HCT116 (cell line): Measurements from ENCODE around the gene SH3BP4. TPM values are rescaled to one million over a fixed set of nuclear protein-coding genes. Genes with fewer than 3 reads are reported as not detected.

Experiments used
- ATAC-seq: fragments of 200-7000 bp; cut with Tn5 transposase; 2 replicates; pipeline ENCODE4 v1.9.1; 2020; ENCODE audit warnings: mild to moderate bottlenecking, moderate library complexity
- BruUV-seq: library from RNA; stranded (reverse); fragments of 400-500 nt; replicated peaks from 2 replicates; lab custom pipeline; 2021; lab: Mats Ljungman, UMichigan
- CTCF ChIA-PET: fragments of 300-600 bp; sonication (Branson Sonifier 250); formaldehyde crosslinking; loops from one replicate; lab custom pipeline; 2021; ENCODE audit warnings: antibody characterized with exemption; lab: Charles Lee
- POLR2A ChIA-PET: fragments of 300-600, 350-600 bp; sonication (Branson Sonifier 250); formaldehyde crosslinking; loops from one replicate; lab custom pipeline; 2021; ENCODE audit warnings: antibody characterized with exemption; lab: Charles Lee
- RAD21 ChIA-PET, 2 experiments: fragments of 300-600 bp; sonication (Branson Sonifier 250); formaldehyde crosslinking; loops; one replicate each; lab custom pipeline; 2023; ENCODE audit warnings: low total read pairs in 2 of 2; ENCODE audit not compliant: uncharacterized antibody in 2 of 2, unreplicated experiment in 2 of 2, low non-redundant PET in 1 of 2; lab: Charles Lee
- DNase-seq: peaks from one replicate; pipeline ENCODE4 v3.0.0-alpha.2; 2010; ENCODE audit warnings: low read depth, low spot score
- H2AFZ ChIP-seq: fragments of 200-600 bp; shearing (Covaris generic), sonication (generic); 2 replicates; pipeline ENCODE4 v1.6.1; 2017; ENCODE audit warnings: low read depth, mixed run types, mixed read lengths, antibody characterized with exemption, low read length; ENCODE audit not compliant: poor library complexity, severe bottlenecking
- H3K27ac ChIP-seq: 2 replicates; pipeline ENCODE4 v1.5.1; 2012; ENCODE audit warnings: low read depth, low read length
- H3K27me3 ChIP-seq: fragments of 200-600 bp; sonication (generic); 2 replicates; pipeline ENCODE4 v1.6.1; 2016; ENCODE audit warnings: mixed run types, low read length, mixed read lengths; ENCODE audit not compliant: insufficient read depth
- H3K36me3 ChIP-seq, 2 experiments: fragments of 200-500 bp in 1 of 2; fragments of 200-600 bp in 1 of 2; sonication (Bioruptor generic) in 1 of 2; sonication (generic) in 1 of 2; 2 replicates each; pipeline versions ENCODE4 v1.5.1 to v1.6.1; 2014 to 2016; ENCODE audit warnings: low read length in 2 of 2, inconsistent platforms in 1 of 2, mixed read lengths in 1 of 2, mixed run types in 1 of 2; ENCODE audit not compliant: insufficient read depth in 2 of 2, control insufficient read depth in 1 of 2
- H3K4me1 ChIP-seq, 2 experiments: fragments of 200-600 bp in 1 of 2; sonication (generic) in 1 of 2; 2 replicates each; pipeline versions ENCODE4 v1.5.1 to v1.6.1; 2012 to 2017; ENCODE audit warnings: low read length in 2 of 2, inconsistent platforms in 1 of 2, mild to moderate bottlenecking in 1 of 2, mixed read lengths in 1 of 2, mixed run types in 1 of 2, moderate library complexity in 1 of 2; ENCODE audit not compliant: insufficient read depth in 2 of 2, control insufficient read depth in 1 of 2
- H3K4me2 ChIP-seq: fragments of 200-600 bp; sonication (generic); 2 replicates; pipeline ENCODE4 v1.6.1; 2017; ENCODE audit warnings: mixed run types, low read length, mixed read lengths
- H3K4me3 ChIP-seq, 2 experiments: fragments of 200-600 bp in 1 of 2; sonication (generic) in 1 of 2; replicated peaks in 1 of 2; 2 replicates each; pipeline ENCODE4 v1.5.1; 2011 to 2016; ENCODE audit warnings: low read length in 2 of 2, control low read depth in 1 of 2, low read depth in 1 of 2, mild to moderate bottlenecking in 1 of 2, mixed read lengths in 1 of 2, mixed run types in 1 of 2
- H3K79me2 ChIP-seq: fragments of 200-600 bp; sonication (generic); 2 replicates; pipeline ENCODE4 v1.6.1; 2017; ENCODE audit warnings: mild to moderate bottlenecking, mixed run types, low read length, moderate library complexity, mixed read lengths; ENCODE audit not compliant: insufficient read depth
- H3K9ac ChIP-seq: fragments of 200-600 bp; sonication (generic); 2 replicates; pipeline ENCODE4 v1.6.1; 2016; ENCODE audit warnings: low read length, mixed read lengths
- H3K9me2 ChIP-seq: fragments of 200-600 bp; sonication (generic), shearing (Covaris generic); 2 replicates; pipeline ENCODE4 v1.6.1; 2017; ENCODE audit warnings: mixed run types, mild to moderate bottlenecking, moderate library complexity; ENCODE audit not compliant: insufficient read depth
- H3K9me3 ChIP-seq, 2 experiments: fragments of 200-500 bp in 1 of 2; fragments of 200-600 bp in 1 of 2; sonication (Bioruptor generic) in 1 of 2; sonication (generic) in 1 of 2; 2 replicates each; pipeline ENCODE4 v1.6.1; 2014 to 2017; ENCODE audit warnings: low read length in 2 of 2, mixed read lengths in 2 of 2, inconsistent platforms in 1 of 2, low read depth in 1 of 2, mild to moderate bottlenecking in 1 of 2, mixed run types in 1 of 2, moderate library complexity in 1 of 2; ENCODE audit not compliant: control insufficient read depth in 1 of 2, insufficient read depth in 1 of 2
- H4K20me1 ChIP-seq: fragments of 200-600 bp; sonication (generic), shearing (Covaris generic); 2 replicates; pipeline ENCODE4 v1.6.1; 2017; ENCODE audit warnings: mixed run types, mild to moderate bottlenecking, moderate library complexity; ENCODE audit not compliant: insufficient read depth
- CBX3 ChIP-seq: IDR thresholded peaks from 2 replicates; pipeline ENCODE4 v1.6.1; 2012; ENCODE audit warnings: low read depth
- CEBPB ChIP-seq: IDR thresholded peaks from 2 replicates; pipeline ENCODE4 v1.6.1; 2012; ENCODE audit warnings: low read depth
- CTCF ChIP-seq, 3 experiments: fragments of 200-600 bp in 1 of 3; sonication (generic) in 1 of 3; IDR thresholded peaks in 2 of 3; conservative IDR thresholded peaks in 1 of 3; 2 replicates each; pipeline ENCODE4 v1.5.1; 2012 to 2017; ENCODE audit warnings: low read depth in 2 of 3, low read length in 2 of 3, antibody characterized with exemption in 1 of 3, borderline replicate concordance in 1 of 3, control low read depth in 1 of 3, mild to moderate bottlenecking in 1 of 3, mixed read lengths in 1 of 3, mixed run types in 1 of 3, moderate library complexity in 1 of 3; ENCODE audit not compliant: insufficient read depth in 1 of 3
- ELF1 ChIP-seq: IDR thresholded peaks from 2 replicates; pipeline ENCODE4 v1.6.1; 2012; ENCODE audit warnings: low read depth, borderline replicate concordance
- EZH2 ChIP-seq: fragments of 200-600 bp; sonication (generic); IDR thresholded peaks from 2 replicates; pipeline ENCODE4 v1.6.1; 2017; ENCODE audit warnings: antibody characterized with exemption, mixed run types
- EZH2phosphoT487 ChIP-seq: fragments of 200-600 bp; IDR thresholded peaks from 2 replicates; pipeline ENCODE4 v1.6.1; 2018; ENCODE audit warnings: antibody characterized with exemption, borderline replicate concordance
- FOSL1 ChIP-seq: IDR thresholded peaks from 2 replicates; pipeline ENCODE4 v1.6.1; 2012; ENCODE audit warnings: low read depth
- JUND ChIP-seq: IDR thresholded peaks from 2 replicates; pipeline ENCODE4 v1.6.1; 2012
- MAX ChIP-seq: IDR thresholded peaks from 2 replicates; pipeline ENCODE4 v1.6.1; 2012
- POLR2A ChIP-seq: IDR thresholded peaks from 2 replicates; pipeline ENCODE4 v1.7.0; 2011; ENCODE audit warnings: borderline replicate concordance; ENCODE audit not compliant: insufficient read depth, insufficient read length; ENCODE audit errors: extremely low read depth
- POLR2AphosphoS5 ChIP-seq: IDR thresholded peaks from 2 replicates; pipeline ENCODE4 v1.6.1; 2011; ENCODE audit warnings: mild to moderate bottlenecking, low read depth, low read length, moderate library complexity
- RAD21 ChIP-seq: IDR thresholded peaks from 2 replicates; pipeline ENCODE4 v1.6.1; 2012; ENCODE audit warnings: low read depth, mild to moderate bottlenecking
- SP1 ChIP-seq: IDR thresholded peaks from 2 replicates; pipeline ENCODE4 v1.6.1; 2012; ENCODE audit warnings: low read depth
- SRF ChIP-seq: IDR thresholded peaks from 2 replicates; pipeline ENCODE4 v1.6.1; 2012; ENCODE audit warnings: low read depth
- TCF7L2 ChIP-seq: IDR thresholded peaks from 2 replicates; pipeline ENCODE4 v1.7.0; 2011; ENCODE audit warnings: borderline replicate concordance, inconsistent platforms; ENCODE audit not compliant: insufficient read depth, insufficient read length; ENCODE audit errors: extremely low read depth
- YY1 ChIP-seq: IDR thresholded peaks from 2 replicates; pipeline ENCODE4 v1.6.1; 2011; ENCODE audit warnings: low read length, low read depth, moderate library complexity, mild to moderate bottlenecking; ENCODE audit not compliant: insufficient replicate concordance; ENCODE audit errors: extremely low read depth
- ZFX ChIP-seq: fragments of 450-650 bp; IDR thresholded peaks from 2 replicates; pipeline ENCODE4 v1.6.1; 2017
- ZNF274 ChIP-seq: fragments of 200-500 bp; sonication (Bioruptor generic); IDR thresholded peaks from 2 replicates; pipeline ENCODE4 v1.6.1; 2014; ENCODE audit warnings: mild to moderate bottlenecking, low read depth, low read length, inconsistent platforms
- intact Hi-C: fragments of 100-400 bp; cut with micrococcal nuclease; formaldehyde crosslinking; loops from 2 replicates; pipeline ENCODE4 v1.10.0; 2022
- total RNA-seq: library from RNA; stranded (reverse); gene quantifications from one replicate; pipeline ENCODE4 v1.2.1, GENCODE V29; 2021; ENCODE audit not compliant: unreplicated experiment
- TF ChIP-seq, protein P1 (sequence below): IDR thresholded peaks from 2 replicates; pipeline ENCODE4 v1.6.1; 2012
- TF ChIP-seq, protein P2 (sequence below): IDR thresholded peaks from 2 replicates; pipeline ENCODE4 v1.6.1; 2012; ENCODE audit warnings: low read depth
- TF ChIP-seq, protein P3 (sequence below): IDR thresholded peaks from 2 replicates; pipeline ENCODE4 v1.6.1; 2011; ENCODE audit warnings: mild to moderate bottlenecking, low read length, moderate library complexity; ENCODE audit not compliant: insufficient replicate concordance; ENCODE audit errors: extremely low read depth

The SH3BP4 gene
- total RNA-seq, 1 experiment from 2014 or later: 32.9 TPM

DNA sequence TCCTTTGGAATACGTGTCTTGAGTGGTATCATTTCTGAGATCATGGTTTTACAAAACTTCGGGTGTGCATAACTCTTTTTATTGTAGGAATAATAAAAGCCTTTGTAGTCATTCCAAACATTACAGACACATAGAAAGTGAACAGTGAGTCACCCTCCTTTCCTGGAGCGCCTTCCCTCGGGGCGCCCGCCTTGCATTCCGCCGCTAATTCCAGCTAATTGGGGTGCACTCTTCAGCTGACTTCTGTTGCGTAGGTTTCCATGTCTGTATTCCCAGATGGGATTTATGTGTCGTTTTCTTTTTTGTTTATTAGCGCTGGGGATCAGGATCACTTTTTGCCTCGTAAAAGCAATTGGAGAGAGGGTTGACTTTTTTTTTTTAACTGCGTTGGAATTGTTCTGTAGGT, 18.7 kb downstream of the SH3BP4 start:
- ChIA-PET POLR2A (no interaction called here), RAD21 (no interaction called here), CTCF (no interaction called here)
- peaks cover 6% of the 10 kb centered on the region; the same call in 1 of the 2 replicates for H4K20me1 ChIP-seq
- DNase-seq (no peak), ATAC-seq (peak; percentile 74)
- H3K79me2 ChIP-seq: peaks cover 87% of the 10 kb centered on the region
- intact Hi-C loops: no loop called here
- peak overlapping the region; percentile 9 to 35 for H3K4me3 ChIP-seq
- no peaks in the 10 kb centered on the region for H3K36me3 ChIP-seq
- no peak overlapping the region for H2AFZ ChIP-seq
- H3K9ac ChIP-seq: peak overlapping the region; percentile 49
- H3K4me2 ChIP-seq: peak overlapping the region; percentile 74
- H3K27me3 ChIP-seq: no peaks in the 10 kb centered on the region
- no TSS peak for BruUV-seq
- H3K4me1 ChIP-seq: peaks cover 67 to 86% of the 10 kb centered on the region in 2 experiments
- H3K9me2 ChIP-seq: no peaks in the 10 kb centered on the region
- peak overlapping the region; percentile 68 for H3K27ac ChIP-seq
- no peaks in the 10 kb centered on the region for H3K9me3 ChIP-seq
- TF ChIP-seq ZFX (no peak), MAX (no peak), POLR2A (no peak), RAD21 (peak; percentile 13), EZH2phosphoT487 (no peak), CBX3 (peak; percentile 56; the same call in 1 of the 2 replicates), EZH2 (no peak), CTCF (IDR thresholded peaks at IDR 0.05 in 2 of 3, conservative IDR thresholded peaks at IDR 0.05 in 1 of 3; ENCODE audit: borderline replicate concordance in 1 of 3, insufficient read depth in 1 of 3, low read depth in 2 of 3, low read length in 2 of 3) (no peak), JUND (peak; percentile 86), SP1 (peak; percentile 85), ELF1 (no peak), ZNF274 (no peak), SRF (no peak; the same call in 1 of the 2 replicates), FOSL1 (peak; percentile 88), POLR2AphosphoS5 (peak; percentile 40; the same call in 1 of the 2 replicates), YY1 (peak; percentile 53), TCF7L2 (peak; percentile 58), CEBPB (peak; percentile 73)
- TF ChIP-seq, protein P1, sequence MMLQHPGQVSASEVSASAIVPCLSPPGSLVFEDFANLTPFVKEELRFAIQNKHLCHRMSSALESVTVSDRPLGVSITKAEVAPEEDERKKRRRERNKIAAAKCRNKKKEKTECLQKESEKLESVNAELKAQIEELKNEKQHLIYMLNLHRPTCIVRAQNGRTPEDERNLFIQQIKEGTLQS: no peak
- TF ChIP-seq, protein P2, sequence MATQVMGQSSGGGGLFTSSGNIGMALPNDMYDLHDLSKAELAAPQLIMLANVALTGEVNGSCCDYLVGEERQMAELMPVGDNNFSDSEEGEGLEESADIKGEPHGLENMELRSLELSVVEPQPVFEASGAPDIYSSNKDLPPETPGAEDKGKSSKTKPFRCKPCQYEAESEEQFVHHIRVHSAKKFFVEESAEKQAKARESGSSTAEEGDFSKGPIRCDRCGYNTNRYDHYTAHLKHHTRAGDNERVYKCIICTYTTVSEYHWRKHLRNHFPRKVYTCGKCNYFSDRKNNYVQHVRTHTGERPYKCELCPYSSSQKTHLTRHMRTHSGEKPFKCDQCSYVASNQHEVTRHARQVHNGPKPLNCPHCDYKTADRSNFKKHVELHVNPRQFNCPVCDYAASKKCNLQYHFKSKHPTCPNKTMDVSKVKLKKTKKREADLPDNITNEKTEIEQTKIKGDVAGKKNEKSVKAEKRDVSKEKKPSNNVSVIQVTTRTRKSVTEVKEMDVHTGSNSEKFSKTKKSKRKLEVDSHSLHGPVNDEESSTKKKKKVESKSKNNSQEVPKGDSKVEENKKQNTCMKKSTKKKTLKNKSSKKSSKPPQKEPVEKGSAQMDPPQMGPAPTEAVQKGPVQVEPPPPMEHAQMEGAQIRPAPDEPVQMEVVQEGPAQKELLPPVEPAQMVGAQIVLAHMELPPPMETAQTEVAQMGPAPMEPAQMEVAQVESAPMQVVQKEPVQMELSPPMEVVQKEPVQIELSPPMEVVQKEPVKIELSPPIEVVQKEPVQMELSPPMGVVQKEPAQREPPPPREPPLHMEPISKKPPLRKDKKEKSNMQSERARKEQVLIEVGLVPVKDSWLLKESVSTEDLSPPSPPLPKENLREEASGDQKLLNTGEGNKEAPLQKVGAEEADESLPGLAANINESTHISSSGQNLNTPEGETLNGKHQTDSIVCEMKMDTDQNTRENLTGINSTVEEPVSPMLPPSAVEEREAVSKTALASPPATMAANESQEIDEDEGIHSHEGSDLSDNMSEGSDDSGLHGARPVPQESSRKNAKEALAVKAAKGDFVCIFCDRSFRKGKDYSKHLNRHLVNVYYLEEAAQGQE: no peak
- TF ChIP-seq, protein P3, sequence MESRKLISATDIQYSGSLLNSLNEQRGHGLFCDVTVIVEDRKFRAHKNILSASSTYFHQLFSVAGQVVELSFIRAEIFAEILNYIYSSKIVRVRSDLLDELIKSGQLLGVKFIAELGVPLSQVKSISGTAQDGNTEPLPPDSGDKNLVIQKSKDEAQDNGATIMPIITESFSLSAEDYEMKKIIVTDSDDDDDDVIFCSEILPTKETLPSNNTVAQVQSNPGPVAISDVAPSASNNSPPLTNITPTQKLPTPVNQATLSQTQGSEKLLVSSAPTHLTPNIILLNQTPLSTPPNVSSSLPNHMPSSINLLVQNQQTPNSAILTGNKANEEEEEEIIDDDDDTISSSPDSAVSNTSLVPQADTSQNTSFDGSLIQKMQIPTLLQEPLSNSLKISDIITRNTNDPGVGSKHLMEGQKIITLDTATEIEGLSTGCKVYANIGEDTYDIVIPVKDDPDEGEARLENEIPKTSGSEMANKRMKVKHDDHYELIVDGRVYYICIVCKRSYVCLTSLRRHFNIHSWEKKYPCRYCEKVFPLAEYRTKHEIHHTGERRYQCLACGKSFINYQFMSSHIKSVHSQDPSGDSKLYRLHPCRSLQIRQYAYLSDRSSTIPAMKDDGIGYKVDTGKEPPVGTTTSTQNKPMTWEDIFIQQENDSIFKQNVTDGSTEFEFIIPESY: no peak
